Neural cell (in vitro differentiated cells): ENCODE measurements around the gene GLRX. TPM values are rescaled to one million over a fixed set of nuclear protein-coding genes. Genes with fewer than 3 reads are reported as not detected.

Source experiments
- H2AFZ ChIP-seq: fragments of 200-600, 300-800 bp; sonication (generic), shearing (Covaris generic); 2 replicates; pipeline ENCODE4 v1.6.0; 2014; ENCODE audit warnings: low read depth, mild to moderate bottlenecking, antibody characterized with exemption, low read length, moderate library complexity
- H3F3A ChIP-seq: fragments of 200-600 bp; shearing (Covaris generic); 2 replicates; pipeline ENCODE4 v1.6.1; 2016; ENCODE audit warnings: mild to moderate bottlenecking, moderate library complexity, mixed read lengths, antibody characterized with exemption, low read length; ENCODE audit not compliant: insufficient read depth, poor library complexity, severe bottlenecking
- H3K27ac ChIP-seq: fragments of 200-600, 300-800 bp; sonication (generic), shearing (Covaris generic); 2 replicates; pipeline ENCODE4 v1.5.1; 2014; ENCODE audit warnings: mild to moderate bottlenecking, low read length, moderate library complexity
- H3K27me3 ChIP-seq: fragments of 300-800, 200-600 bp; sonication (generic), shearing (Covaris generic); 2 replicates; pipeline ENCODE4 v1.6.0; 2014; ENCODE audit warnings: mild to moderate bottlenecking, low read depth, low read length, moderate library complexity; ENCODE audit not compliant: insufficient read depth
- H3K36me3 ChIP-seq: fragments of 300-800, 200-600 bp; sonication (generic), shearing (Covaris generic); 2 replicates; pipeline ENCODE4 v1.5.1; 2014; ENCODE audit warnings: mild to moderate bottlenecking, antibody characterized with exemption, low read length, moderate library complexity; ENCODE audit not compliant: insufficient read depth
- H3K4me2 ChIP-seq: fragments of 300-800, 200-600 bp; sonication (generic), shearing (Covaris generic); 2 replicates; pipeline ENCODE4 v1.6.0; 2014; ENCODE audit warnings: mild to moderate bottlenecking, low read length
- H3K4me3 ChIP-seq: fragments of 300-800, 200-600 bp; sonication (generic), shearing (Covaris generic); 2 replicates; pipeline ENCODE4 v1.5.1; 2014; ENCODE audit warnings: mild to moderate bottlenecking, low read length, moderate library complexity
- H3K79me2 ChIP-seq: fragments of 200-600 bp; shearing (Covaris generic); replicated peaks from 2 replicates; pipeline ENCODE4 v1.6.0; 2014; ENCODE audit warnings: mild to moderate bottlenecking, low read length, moderate library complexity; ENCODE audit not compliant: insufficient read depth
- H3K9ac ChIP-seq: fragments of 300-800, 200-600 bp; sonication (generic), shearing (Covaris generic); 2 replicates; pipeline ENCODE4 v1.6.1; 2016; ENCODE audit warnings: mild to moderate bottlenecking, low read length, mixed read lengths
- H3K9me2 ChIP-seq: fragments of 200-600 bp; shearing (Covaris generic); 2 replicates; pipeline ENCODE4 v1.6.1; 2016; ENCODE audit warnings: mild to moderate bottlenecking, low read length, mixed read lengths; ENCODE audit not compliant: insufficient read depth
- H3K9me3 ChIP-seq: fragments of 200-600, 300-800 bp; sonication (generic), shearing (Covaris generic); 2 replicates; pipeline ENCODE4 v1.6.1; 2016; ENCODE audit warnings: mild to moderate bottlenecking, mixed run types, low read length, moderate library complexity, mixed read lengths
- H4K20me1 ChIP-seq: fragments of 200-600 bp; shearing (Covaris generic); 2 replicates; pipeline ENCODE4 v1.6.1; 2016; ENCODE audit warnings: mild to moderate bottlenecking, mixed run types; ENCODE audit not compliant: insufficient read depth
- EP300 ChIP-seq: fragments of 450-650 bp; conservative IDR thresholded peaks from 2 replicates; pipeline ENCODE4 v1.6.1; 2014; ENCODE audit warnings: antibody characterized with exemption, mild to moderate bottlenecking, moderate library complexity; ENCODE audit not compliant: poor library complexity, severe bottlenecking
- EZH2 ChIP-seq: fragments of 200-600, 300-800 bp; shearing (Covaris generic), sonication (generic); IDR thresholded peaks from 2 replicates; pipeline ENCODE4 v1.6.1; 2014; ENCODE audit warnings: antibody characterized with exemption, low read length, borderline replicate concordance, mild to moderate bottlenecking; ENCODE audit not compliant: insufficient read depth, poor library complexity, severe bottlenecking
- MXI1 ChIP-seq: fragments of 450-650 bp; conservative IDR thresholded peaks from 2 replicates; pipeline ENCODE4 v1.6.1; 2014; ENCODE audit warnings: antibody characterized with exemption, mild to moderate bottlenecking; ENCODE audit not compliant: poor library complexity, severe bottlenecking
- POLR2AphosphoS5 ChIP-seq: IDR thresholded peaks from 2 replicates; pipeline ENCODE4 v1.6.1; 2012
- RAD21 ChIP-seq: fragments of 450-650 bp; conservative IDR thresholded peaks from 2 replicates; pipeline ENCODE4 v1.6.1; 2014; ENCODE audit warnings: antibody characterized with exemption, mild to moderate bottlenecking, moderate library complexity
- SMC3 ChIP-seq: fragments of 450-650 bp; conservative IDR thresholded peaks from 2 replicates; pipeline ENCODE4 v1.6.1; 2014; ENCODE audit warnings: antibody characterized with exemption, mild to moderate bottlenecking, moderate library complexity; ENCODE audit not compliant: poor library complexity
- TAF1 ChIP-seq: IDR thresholded peaks from 2 replicates; pipeline ENCODE4 v1.6.1; 2012; ENCODE audit warnings: low read depth
- polyA plus RNA-seq: library from polyadenylated mRNA; depleted of rRNA; stranded (reverse); fragments of >200 nt; gene quantifications from 2 replicates; pipeline ENCODE4 v1.2.3, GENCODE V29; 2014
- TF ChIP-seq, protein P1 (sequence below): IDR thresholded peaks from 2 replicates; pipeline ENCODE4 v1.6.1; 2012; ENCODE audit warnings: borderline replicate concordance
- TF ChIP-seq, protein P2 (sequence below): fragments of 450-650 bp; IDR thresholded peaks from 2 replicates; pipeline ENCODE4 v1.5.1; 2014; ENCODE audit warnings: antibody characterized with exemption, mild to moderate bottlenecking, moderate library complexity; ENCODE audit not compliant: poor library complexity, severe bottlenecking

The GLRX gene
- polyA plus RNA-seq, 1 donor from 2014 or later, result 54.0 TPM

DNA sequence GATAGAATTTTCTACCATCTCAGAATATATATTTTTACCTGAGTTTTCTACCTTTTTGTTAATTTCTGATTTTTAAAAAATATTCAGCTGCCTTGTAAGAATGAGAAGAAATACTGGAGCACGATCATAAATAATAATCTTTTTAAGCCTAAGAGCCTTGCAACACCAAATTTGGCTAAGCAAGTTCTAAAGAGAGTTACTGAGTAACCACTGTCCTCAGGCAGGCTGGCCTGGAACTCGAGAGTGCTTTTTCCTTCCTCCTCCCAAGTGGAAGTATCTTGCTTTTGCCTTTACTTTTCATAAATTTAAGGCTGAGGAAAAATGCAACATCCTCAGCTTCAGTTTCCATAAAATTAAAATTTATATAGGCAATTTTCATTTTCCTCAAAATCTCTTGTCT lies 21.0 kb downstream of the GLRX start:
- no peak for TF ChIP-seq SMC3
- TF ChIP-seq, protein P1, sequence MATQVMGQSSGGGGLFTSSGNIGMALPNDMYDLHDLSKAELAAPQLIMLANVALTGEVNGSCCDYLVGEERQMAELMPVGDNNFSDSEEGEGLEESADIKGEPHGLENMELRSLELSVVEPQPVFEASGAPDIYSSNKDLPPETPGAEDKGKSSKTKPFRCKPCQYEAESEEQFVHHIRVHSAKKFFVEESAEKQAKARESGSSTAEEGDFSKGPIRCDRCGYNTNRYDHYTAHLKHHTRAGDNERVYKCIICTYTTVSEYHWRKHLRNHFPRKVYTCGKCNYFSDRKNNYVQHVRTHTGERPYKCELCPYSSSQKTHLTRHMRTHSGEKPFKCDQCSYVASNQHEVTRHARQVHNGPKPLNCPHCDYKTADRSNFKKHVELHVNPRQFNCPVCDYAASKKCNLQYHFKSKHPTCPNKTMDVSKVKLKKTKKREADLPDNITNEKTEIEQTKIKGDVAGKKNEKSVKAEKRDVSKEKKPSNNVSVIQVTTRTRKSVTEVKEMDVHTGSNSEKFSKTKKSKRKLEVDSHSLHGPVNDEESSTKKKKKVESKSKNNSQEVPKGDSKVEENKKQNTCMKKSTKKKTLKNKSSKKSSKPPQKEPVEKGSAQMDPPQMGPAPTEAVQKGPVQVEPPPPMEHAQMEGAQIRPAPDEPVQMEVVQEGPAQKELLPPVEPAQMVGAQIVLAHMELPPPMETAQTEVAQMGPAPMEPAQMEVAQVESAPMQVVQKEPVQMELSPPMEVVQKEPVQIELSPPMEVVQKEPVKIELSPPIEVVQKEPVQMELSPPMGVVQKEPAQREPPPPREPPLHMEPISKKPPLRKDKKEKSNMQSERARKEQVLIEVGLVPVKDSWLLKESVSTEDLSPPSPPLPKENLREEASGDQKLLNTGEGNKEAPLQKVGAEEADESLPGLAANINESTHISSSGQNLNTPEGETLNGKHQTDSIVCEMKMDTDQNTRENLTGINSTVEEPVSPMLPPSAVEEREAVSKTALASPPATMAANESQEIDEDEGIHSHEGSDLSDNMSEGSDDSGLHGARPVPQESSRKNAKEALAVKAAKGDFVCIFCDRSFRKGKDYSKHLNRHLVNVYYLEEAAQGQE, result no peak
- TF ChIP-seq EP300, result no peak
- no peak for TF ChIP-seq TAF1
- no peak for TF ChIP-seq RAD21
- no peak for TF ChIP-seq POLR2AphosphoS5
- Histone ChIP-seq H2AFZ (no peak overlapping the region), H4K20me1 (no peaks in the 10 kb centered on the region), H3K27me3 (no peaks in the 10 kb centered on the region), H3K79me2 (no peaks in the 10 kb centered on the region), H3K9me2 (no peaks in the 10 kb centered on the region), H3F3A (no peaks in the 10 kb centered on the region), H3K9me3 (no peaks in the 10 kb centered on the region), H3K36me3 (no peaks in the 10 kb centered on the region), H3K27ac (no peak overlapping the region), H3K9ac (no peak overlapping the region), H3K4me3 (no peak overlapping the region), H3K4me2 (no peak overlapping the region)

DNA sequence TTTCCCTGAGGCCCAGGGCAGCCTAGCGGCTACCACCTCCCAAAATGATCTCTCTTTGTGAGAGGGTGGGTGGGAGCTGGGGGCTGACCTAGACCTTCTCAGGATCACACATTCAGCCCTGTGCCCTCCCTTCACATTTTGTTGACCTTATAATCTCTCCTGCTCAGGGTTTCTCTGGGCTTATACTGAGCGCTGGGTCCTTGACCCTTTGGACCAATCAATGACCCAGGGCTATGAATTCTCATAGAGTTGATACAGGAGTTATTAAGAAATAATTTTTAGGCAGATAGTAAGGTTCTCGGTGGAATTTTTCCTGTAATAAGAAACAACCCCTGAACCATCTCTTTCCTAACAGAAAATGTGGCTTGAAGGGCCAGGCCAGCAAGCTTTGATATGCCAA lies 22.0 kb downstream of the GLRX start:
- no peak overlapping the region for H3K27ac ChIP-seq
- TF ChIP-seq POLR2AphosphoS5 (no peak), MXI1 (no peak), EP300 (no peak), EZH2 (no peak), SMC3 (no peak), TAF1 (no peak), RAD21 (no peak)
- TF ChIP-seq, protein P1, result no peak
- TF ChIP-seq, protein P2, sequence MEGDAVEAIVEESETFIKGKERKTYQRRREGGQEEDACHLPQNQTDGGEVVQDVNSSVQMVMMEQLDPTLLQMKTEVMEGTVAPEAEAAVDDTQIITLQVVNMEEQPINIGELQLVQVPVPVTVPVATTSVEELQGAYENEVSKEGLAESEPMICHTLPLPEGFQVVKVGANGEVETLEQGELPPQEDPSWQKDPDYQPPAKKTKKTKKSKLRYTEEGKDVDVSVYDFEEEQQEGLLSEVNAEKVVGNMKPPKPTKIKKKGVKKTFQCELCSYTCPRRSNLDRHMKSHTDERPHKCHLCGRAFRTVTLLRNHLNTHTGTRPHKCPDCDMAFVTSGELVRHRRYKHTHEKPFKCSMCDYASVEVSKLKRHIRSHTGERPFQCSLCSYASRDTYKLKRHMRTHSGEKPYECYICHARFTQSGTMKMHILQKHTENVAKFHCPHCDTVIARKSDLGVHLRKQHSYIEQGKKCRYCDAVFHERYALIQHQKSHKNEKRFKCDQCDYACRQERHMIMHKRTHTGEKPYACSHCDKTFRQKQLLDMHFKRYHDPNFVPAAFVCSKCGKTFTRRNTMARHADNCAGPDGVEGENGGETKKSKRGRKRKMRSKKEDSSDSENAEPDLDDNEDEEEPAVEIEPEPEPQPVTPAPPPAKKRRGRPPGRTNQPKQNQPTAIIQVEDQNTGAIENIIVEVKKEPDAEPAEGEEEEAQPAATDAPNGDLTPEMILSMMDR, result no peak
- no peaks in the 10 kb centered on the region for H3K9me2 ChIP-seq
- no peak overlapping the region for H3K4me3 ChIP-seq
- no peaks in the 10 kb centered on the region for H4K20me1 ChIP-seq
- H3K9me3 ChIP-seq, result no peaks in the 10 kb centered on the region
- H3F3A ChIP-seq, result no peaks in the 10 kb centered on the region
- H3K36me3 ChIP-seq, result no peaks in the 10 kb centered on the region
- H3K4me2 ChIP-seq, result no peak overlapping the region
- no peak overlapping the region for H2AFZ ChIP-seq
- no peaks in the 10 kb centered on the region for H3K27me3 ChIP-seq
- no peaks in the 10 kb centered on the region for H3K79me2 ChIP-seq
- H3K9ac ChIP-seq, result no peak overlapping the region
